ENCODE data around the gene PSRC1.

GRCh38 chr1:109290998-109291397 is 8.1 kb upstream of the PSRC1 start:
- no peak for TF ChIP-seq CTCF (IDR thresholded peaks at IDR 0.05)
- no peak for TF ChIP-seq POLR2A (IDR thresholded peaks at IDR 0.05)
